Measurements from ENCODE around the gene AKT1.

AKT1 gene

DNA sequence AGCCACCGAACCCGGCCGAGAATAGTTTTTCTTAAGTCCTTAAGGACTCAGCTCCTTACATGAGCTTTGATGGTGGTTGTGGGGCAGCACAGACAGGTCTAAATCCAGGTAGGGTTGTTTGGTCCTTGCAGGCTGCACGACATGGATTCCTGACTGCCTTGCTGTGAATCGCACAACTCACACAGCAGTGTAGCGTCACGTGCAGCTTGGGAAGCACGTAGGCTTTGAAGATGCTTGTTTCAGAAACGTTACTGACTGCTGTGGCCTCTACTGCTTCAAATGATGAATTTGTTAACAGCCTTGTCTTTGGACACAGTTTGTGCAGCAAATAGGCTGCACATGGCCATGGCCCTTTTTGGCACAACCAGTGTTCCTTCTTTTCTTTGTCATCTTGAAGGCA lies 35.2 kb upstream of the AKT1 start:
- no peak overlapping the region for H3K27ac ChIP-seq
- no peak for TF ChIP-seq ZFX (IDR thresholded peaks at IDR 0.05; ENCODE audit: borderline replicate concordance)
- TF ChIP-seq, protein P1, sequence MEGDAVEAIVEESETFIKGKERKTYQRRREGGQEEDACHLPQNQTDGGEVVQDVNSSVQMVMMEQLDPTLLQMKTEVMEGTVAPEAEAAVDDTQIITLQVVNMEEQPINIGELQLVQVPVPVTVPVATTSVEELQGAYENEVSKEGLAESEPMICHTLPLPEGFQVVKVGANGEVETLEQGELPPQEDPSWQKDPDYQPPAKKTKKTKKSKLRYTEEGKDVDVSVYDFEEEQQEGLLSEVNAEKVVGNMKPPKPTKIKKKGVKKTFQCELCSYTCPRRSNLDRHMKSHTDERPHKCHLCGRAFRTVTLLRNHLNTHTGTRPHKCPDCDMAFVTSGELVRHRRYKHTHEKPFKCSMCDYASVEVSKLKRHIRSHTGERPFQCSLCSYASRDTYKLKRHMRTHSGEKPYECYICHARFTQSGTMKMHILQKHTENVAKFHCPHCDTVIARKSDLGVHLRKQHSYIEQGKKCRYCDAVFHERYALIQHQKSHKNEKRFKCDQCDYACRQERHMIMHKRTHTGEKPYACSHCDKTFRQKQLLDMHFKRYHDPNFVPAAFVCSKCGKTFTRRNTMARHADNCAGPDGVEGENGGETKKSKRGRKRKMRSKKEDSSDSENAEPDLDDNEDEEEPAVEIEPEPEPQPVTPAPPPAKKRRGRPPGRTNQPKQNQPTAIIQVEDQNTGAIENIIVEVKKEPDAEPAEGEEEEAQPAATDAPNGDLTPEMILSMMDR (IDR thresholded peaks at IDR 0.05) = no peak

DNA sequence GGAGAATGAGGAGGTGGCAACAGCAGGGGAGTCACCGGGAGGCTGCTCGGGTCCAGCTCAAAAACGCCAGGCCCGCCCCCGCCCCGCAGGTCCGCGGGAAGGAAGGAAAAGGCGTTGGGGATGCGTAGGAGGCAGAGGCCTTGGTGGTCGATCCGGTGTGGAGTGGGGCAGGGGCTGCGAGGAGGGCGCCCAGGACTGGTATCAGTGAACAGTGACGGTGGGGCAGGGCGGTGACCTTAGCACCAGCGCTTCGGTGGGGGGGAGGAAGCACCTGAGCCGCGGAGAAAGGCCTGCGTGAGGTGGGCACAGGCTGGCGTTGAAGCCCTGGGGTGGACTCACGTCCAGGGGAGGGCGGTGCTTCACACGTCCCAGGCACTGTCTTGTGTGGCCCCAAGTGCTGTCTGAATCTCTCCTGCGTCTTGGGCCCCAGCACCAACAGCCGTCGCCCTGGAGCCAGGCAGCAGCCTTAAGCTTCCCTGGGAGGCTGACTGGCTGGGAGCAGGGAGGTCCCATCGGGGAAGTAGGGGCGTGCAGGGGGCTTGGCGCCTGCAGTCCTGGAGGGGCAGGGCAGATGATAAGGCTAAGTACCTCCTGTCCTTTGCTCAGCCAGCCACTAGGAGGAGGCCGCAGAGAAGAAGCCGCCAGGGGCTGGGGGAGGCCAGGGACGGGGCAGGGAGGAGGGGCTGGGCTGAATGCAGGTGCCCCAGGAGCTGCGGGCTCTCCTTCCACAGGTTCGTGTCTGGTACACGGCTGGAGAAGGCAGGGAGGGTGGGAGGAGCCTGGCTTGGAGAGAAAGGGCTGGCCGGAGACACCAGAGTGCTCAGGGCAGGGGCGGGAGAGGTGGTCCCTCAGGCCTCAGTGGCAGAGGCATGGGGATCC lies 31.9 kb upstream of the AKT1 start:
- TF ChIP-seq, protein P1 (IDR thresholded peaks at IDR 0.05) = peak; percentile 35
- no peak for TF ChIP-seq ZFX (IDR thresholded peaks at IDR 0.05; ENCODE audit: borderline replicate concordance)
- H3K27ac ChIP-seq = no peak overlapping the region

DNA sequence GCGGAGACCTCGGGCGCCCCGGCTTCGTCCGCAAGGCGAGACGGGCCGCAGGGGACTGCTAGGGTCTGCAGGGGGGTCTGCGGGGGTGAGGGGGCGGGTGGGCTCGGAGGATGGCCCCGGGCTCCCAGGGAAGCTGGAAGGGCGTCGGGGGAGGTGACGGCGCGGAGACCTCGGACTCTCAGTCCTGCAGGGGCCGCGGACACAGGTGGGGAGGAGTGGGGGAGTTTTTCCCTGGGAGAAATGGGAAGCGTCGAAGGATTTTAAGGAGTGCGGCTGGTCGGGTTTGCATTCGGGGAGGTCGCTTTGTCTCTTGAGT lies 31.3 kb upstream of the AKT1 start:
- no peak overlapping the region for H3K27ac ChIP-seq
- no peak for TF ChIP-seq ZFX (IDR thresholded peaks at IDR 0.05; ENCODE audit: borderline replicate concordance)
- TF ChIP-seq, protein P1 (IDR thresholded peaks at IDR 0.05) = no peak

DNA sequence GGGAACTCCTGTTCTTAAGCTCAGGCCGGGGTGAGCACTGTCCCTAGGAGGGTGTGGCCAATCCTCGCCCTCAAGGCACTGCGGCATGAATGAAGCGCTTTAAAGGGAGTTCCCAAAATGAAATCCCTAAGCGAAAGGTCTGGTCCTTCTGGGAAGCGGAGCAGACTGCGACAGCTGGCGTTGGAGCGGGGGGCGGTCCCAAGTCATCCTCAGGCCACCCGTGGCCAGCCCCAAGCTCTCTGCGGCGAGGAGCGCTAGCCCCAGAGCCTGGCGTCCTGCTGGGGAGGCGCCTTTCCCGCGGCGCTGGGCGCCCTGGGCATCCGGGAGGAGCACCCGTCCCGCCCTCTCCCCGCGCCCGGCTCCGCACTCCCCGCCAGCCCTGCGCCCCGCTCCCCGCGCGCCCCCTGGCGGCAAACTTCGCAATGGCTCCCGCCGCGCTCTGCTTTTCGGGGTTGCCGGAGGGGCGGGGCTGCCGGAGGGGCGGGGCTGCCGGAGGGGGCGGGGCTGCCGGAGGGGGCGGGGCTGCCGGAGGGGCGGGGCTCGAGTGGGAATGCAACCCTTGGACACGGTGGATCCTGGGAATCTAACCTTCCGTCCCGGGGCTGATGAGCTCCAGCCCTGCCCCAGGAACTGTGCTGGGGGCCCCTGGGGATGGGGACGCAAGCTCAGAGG lies 30.8 kb upstream of the AKT1 start:
- TF ChIP-seq, protein P1 (IDR thresholded peaks at IDR 0.05) = peak; percentile 96
- TF ChIP-seq ZFX (IDR thresholded peaks at IDR 0.05; ENCODE audit: borderline replicate concordance) = no peak
- H3K27ac ChIP-seq = no peak overlapping the region

DNA sequence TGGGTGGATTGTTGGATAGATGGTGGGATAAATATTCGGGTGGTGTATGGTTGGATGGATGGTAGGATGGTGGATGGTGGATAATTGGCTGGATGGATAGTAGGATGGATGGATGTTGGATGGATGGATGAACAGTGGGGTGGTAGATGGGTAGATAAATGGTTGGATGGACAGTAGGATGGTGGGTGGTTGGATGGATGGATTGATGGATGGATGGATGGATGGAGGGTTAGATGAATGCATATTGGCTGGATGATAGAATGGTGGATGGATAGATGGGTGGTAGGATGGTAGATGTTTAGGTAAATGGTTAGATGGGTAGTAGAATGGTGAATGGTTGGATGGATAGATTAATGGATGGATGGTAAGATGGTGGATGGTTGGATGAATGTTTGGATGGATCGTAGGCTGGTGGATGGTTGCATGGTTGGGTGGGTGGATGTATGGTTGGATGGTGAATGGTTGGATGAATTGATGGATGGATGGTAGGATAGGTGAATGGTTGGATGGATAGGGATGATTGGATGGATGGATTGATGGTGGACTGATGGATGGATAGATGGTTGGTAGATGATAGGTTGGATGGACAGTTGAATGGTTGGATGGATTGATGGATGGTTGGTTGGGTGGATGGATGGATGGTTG lies 28.9 kb upstream of the AKT1 start:
- TF ChIP-seq, protein P1 (IDR thresholded peaks at IDR 0.05) = no peak
- no peak for TF ChIP-seq ZFX (IDR thresholded peaks at IDR 0.05; ENCODE audit: borderline replicate concordance)
- H3K27ac ChIP-seq = no peak overlapping the region

DNA sequence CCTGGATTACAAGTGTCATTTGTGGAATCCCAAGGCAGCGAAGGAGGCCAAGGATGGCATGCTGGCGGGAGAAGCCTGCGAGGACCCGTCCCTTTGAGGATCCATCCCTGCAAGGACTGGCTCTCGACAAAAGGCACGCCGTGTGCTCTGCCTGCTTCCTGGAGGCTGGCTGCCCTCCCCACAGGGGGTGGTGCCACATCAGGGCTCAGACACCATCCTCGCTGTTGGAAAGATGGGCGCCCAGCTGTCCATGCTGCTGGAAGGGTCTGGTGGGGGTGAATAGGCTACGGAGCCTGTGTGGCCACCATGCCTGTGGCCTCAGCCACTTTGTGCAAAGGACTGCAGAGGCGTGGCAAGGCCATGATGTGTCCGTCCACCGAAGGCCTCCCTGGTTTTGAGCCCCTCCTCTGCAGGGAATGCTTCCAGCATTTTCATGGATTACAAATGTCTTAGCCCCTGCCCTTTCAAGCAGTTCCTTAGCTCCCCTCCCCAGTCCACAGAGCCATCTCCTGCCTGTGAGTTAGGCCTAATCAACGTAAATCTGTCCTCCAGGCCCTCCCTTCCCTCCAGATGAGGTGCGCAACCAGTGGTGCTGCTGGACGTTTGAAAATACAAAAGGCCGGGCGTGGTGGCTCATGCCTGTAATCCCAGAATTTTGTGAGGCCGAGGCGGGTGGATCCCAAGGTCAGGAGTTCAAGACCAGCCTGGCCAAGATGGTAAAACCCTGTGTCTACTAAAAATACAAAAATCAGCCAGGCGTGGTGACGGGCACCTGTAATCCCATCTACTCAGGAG lies 27.5 kb upstream of the AKT1 start:
- no peak overlapping the region for H3K27ac ChIP-seq
- TF ChIP-seq ZFX (IDR thresholded peaks at IDR 0.05; ENCODE audit: borderline replicate concordance) = no peak
- TF ChIP-seq, protein P1 (IDR thresholded peaks at IDR 0.05) = no peak
